GM19397 (cell line): ENCODE measurements around the gene AKR7A2.
"Not testable (repeated sequence)": the region's sequence is repeated elsewhere in the genome, so short reads cannot be mapped to it uniquely, and the experiment has no call there.

Experiments
- ATAC-seq: cut with Tn5 transposase; IDR thresholded peaks from one replicate; pipeline ENCODE4 v1.9.1; 2021; ENCODE audit warnings: mild to moderate bottlenecking, moderate library complexity; ENCODE audit not compliant: unreplicated experiment

AKR7A2 gene

DNA sequence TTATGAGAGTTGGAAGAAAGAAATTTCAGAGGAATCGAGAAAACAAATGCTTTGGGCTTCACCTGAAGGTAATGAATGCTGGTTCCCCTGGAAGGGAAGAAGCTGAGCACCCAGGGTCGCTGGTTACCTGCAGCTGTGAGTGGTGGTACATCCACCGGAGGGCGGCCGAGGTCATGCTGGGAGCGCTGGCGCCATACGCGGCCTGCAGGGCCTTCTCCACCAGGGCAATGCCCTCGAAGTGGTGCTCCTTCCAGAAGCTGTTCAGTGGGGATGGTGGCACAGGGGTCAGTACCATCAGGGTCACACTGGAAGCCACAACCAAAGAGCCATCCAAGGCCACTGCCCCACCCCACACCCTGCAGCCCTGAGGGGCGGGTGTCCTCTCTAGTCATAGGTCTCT is 43.5 kb downstream of the AKR7A2 start:
- no peak for ATAC-seq

- ATAC-seq, result no peak
Observed at GRCh38 chr1:19262744-19263143, 49.2 kb downstream of the AKR7A2 start.

GRCh38 chr1:19262047-19262446 is 49.9 kb downstream of the AKR7A2 start:
- no peak for ATAC-seq

GRCh38 chr1:19260211-19261138 is 51.5 kb downstream of the AKR7A2 start:
- ATAC-seq, result no peak

DNA sequence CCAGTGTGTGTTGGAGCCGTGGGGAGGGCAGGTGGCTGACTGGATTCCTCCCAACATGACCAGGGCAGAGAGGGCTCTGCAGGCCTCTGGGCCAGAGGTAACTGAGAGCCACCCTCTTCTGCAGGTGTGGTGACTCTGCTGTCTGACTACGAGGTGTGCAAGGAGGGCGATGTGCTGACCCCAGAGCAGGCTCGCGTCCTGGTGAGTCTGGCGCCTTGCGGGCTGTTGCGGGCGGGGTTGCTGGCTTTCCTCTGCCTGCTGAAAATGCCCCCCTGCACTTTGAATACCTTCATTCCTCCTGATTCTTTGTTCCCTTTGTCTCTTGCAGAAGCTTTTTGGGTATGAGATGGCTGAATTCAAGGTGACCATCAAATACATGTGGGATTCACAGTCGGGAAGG is 53.6 kb downstream of the AKR7A2 start:
- no peak for ATAC-seq

GRCh38 chr1:19257178-19257914 is 54.6 kb downstream of the AKR7A2 start:
- no peak for ATAC-seq

- ATAC-seq, result not testable (repeated sequence)
Observed at GRCh38 chr1:19256301-19256700, 55.6 kb downstream of the AKR7A2 start.

DNA sequence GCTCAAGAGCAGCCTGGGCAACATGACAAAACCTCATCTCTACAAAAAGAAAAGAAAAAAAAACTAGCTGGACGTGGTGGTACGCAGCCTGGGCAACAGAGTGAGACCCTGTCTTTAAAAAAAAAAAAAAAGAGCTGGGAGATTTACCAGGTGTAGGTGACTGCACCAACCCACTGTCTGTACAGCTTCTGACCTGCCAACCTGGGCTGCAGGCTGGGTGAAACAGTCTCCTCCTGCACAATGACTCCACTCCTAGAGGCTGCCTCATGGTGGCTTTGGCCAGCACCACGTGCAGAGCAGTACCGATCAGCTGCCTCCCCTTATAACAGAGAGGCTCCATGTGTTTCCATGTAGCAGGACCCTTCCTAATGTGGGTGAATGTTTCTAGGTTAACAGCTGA is 56.7 kb downstream of the AKR7A2 start:
- no peak for ATAC-seq

DNA sequence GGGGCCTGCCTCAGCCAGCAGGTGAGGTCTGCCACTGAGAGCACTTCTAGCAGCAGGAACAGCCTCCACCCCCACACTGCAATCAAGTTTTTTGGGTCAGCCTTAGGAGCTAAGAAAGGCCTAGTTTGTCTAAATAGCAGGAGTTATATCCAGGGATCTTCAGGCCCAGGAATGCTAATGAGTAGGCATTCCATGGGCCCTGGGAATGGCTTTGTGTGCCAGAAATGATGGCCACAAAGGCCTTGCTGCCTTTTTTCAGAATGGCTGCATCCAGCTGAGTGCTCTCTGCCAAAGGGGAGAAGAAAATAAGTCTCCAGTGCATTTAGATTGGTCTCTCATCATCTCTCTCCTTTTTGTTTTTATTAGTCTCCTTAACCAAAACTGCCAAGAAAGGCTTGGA is 57.5 kb downstream of the AKR7A2 start:
- ATAC-seq, result no peak
